ENCODE results near the gene SLX9.

DNA sequence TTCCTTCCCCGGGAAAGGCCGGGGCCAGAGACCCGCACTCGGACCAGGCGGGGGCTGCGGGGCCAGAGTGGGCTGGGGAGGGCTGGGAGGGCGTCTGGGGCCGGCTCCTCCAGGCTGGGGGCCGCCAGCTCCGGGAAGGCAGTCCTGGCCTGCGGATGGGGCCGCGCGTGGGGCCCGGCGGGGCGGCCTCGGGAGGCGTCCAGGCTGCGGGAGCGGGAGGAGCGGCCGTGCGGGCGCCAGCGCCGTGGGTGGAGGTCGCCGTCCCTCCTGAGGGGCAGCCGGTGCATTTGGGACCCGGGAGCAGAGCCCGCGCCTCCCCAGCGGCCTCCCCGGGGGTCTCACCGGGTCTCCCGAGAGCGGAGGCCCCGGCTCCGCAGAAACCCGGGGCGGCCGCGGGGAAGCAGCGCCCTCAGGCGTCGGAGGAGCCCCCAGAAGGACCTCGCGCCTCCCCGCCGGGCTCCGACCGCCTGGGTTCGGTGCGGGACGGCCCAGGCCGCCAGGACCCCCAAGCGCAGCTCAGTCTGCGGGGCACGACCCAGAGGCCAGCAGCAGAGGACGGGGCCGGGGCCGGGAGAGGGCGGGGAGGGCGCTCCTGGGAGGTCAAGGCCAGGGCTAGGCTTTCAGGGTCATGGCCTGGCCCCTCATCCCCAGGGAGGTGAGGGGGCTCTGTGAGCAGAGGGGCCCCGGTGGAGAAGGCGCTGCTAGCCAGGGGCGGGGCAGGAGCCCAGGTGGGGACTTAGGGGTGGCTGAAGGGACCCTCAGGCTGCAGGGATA, 7.2 kb upstream of the SLX9 start:
- TF ChIP-seq, protein P1, sequence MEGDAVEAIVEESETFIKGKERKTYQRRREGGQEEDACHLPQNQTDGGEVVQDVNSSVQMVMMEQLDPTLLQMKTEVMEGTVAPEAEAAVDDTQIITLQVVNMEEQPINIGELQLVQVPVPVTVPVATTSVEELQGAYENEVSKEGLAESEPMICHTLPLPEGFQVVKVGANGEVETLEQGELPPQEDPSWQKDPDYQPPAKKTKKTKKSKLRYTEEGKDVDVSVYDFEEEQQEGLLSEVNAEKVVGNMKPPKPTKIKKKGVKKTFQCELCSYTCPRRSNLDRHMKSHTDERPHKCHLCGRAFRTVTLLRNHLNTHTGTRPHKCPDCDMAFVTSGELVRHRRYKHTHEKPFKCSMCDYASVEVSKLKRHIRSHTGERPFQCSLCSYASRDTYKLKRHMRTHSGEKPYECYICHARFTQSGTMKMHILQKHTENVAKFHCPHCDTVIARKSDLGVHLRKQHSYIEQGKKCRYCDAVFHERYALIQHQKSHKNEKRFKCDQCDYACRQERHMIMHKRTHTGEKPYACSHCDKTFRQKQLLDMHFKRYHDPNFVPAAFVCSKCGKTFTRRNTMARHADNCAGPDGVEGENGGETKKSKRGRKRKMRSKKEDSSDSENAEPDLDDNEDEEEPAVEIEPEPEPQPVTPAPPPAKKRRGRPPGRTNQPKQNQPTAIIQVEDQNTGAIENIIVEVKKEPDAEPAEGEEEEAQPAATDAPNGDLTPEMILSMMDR (IDR thresholded peaks at IDR 0.05; ENCODE audit: insufficient read depth, low read depth, low read length), result no peak
- TF ChIP-seq EZH2 (IDR thresholded peaks at IDR 0.05; ENCODE audit: insufficient read depth, low read length), result peak; percentile 77

Data from astrocyte (in vitro differentiated cells and primary cell).